GM21723 (cell line): ENCODE results near the gene KAZALD1.

ENCODE experiments used
- ATAC-seq: cut with Tn5 transposase; IDR thresholded peaks from one replicate; pipeline ENCODE4 v1.9.1; 2021; ENCODE audit warnings: mild to moderate bottlenecking, moderate library complexity; ENCODE audit not compliant: unreplicated experiment

Gene KAZALD1

DNA sequence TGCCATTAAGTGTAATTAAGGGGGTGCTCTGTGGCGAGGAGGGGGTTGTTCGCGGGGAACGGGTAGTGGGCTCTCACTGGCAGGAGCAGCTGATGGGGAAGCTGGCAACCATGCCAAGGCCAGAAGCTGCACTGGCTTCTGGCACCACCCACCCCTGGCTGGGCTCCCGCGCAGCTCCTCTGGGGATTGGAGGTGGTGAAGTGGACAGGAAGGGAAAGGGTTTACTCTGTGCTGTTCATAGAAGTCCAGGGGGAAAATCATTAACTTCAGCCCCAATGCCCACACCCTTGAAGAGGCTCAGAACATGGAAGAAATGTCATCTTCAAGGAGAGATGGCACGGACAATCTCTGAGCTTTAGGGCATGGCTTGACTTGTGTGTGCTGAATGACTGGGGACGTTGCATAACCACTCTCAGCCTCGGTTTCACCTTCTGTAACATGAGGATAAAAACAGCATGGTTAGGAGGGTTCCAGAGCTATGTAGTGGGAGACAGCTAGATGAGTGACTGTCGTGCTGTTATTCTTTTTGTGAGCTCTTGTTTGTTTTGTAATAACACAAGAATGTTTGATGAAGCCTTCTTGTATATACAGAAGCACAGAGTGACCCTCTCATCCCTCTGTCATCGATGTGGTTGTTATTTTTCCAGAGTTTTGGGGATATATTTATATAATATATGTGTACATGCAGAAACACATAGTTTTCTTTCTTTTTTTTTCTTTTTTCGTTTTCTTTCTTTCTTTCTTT is 29.9 kb downstream of the KAZALD1 start:
- ATAC-seq: no peak

DNA sequence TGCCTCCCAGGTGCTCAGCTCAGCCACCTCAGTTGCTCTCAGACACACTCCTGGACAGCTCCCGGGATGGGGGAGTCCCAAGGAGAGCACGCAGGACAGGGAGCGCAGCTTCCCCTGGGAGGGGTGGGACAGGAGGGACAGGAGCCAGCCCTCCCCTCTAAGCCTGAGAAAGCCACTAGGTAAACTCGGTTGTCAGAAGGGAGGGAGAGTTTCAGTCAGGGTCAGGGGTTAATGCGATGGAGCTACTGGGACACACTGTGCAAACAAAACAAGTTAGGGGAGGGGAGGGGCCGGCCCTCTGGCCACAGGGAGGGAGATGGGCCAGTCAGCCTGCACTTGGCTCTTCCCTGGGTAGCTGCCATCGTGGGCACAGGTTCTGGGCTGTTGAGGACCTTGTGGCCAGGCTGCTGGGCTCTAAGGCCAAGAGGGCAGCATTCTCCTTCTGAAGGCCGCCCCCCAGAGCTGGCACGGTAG is 31.1 kb downstream of the KAZALD1 start:
- no peak for ATAC-seq

DNA sequence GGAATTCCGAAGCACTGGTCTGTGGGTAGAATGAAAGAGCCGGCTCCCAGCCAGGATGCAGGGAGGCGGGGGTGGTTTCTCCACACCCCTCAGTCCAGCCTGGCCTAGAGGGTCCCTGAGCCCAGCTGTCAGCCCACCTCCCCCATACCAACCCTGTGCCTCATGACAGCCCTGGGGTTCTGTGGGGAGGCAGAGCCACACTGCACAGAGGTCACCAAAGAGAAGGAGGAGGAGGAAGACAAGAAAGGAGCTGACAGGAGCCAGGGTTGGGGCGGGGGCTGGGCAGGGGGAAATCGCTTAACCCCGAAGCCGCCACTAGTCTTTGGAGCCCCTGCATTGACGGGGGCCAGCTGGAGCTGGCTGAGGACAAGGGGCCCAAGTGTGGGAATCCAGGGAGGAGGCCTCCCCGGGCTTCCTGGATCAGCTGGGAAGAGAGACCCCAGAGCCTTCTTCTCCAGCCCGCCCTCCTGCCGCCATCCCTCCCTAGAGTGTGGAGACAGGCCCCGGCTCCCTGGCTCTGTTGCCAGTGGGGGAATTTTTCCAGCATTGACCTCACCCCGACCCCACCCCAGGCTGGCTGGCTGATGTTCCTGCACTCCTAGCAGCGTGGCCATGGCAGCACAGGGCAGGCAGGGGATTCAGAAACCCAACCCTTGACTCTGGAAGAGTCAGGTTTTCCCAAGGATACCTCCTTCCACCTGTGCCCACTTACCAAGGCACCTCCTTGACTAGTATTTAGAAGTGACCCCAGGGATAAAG is 32.5 kb downstream of the KAZALD1 start:
- ATAC-seq: no peak

DNA sequence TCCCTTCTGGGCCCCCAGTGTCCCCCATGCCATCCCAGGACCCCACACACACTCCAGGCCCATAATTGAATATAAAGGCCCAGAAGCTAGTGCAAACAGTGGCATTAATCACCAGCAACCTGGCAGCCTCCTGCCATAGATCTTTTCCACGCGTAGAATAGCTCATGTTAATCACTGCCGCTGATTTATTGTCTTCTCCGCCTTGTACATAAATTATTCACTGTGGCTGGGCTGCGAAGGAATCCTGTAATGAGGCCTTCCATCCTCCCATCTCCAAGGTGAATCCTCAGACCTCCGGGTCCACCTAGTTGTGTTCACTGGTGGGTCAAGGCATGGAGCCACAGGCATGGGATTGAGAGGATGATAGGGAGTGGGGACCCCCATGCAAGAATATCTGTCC is 33.2 kb downstream of the KAZALD1 start:
- ATAC-seq: no peak

DNA sequence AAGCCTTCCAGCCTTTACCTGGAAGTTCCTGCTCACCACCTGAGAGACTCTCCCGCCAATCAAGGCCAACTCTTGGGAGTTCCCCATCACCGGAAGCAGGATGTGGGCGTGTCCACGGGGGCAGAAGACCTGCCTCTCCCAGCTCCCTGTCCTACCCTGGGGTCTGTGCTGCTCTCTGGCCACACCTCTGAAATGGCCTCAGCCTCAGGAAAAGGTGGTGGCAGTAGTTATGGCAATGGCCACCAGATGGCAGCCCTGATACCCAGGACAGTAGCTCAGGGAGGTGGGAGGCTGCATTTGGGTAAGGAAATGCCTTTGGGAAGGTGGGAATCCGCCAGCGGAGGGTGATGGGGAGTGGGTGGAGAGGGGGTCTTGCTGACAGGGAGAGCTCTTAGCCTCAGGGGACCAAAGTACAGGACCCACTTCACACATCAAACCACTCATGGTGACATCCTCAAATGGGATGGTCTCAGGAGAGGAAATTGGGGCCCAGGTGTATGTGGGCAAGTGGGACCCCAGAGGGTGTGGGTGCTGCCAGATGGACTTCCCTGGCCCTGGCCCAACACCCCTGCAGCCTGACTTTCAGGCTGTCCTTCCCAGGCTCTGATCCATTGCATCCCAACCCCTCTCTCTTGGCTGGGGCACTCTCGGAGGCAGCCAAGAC is 33.9 kb downstream of the KAZALD1 start:
- peak; percentile 83 for ATAC-seq

DNA sequence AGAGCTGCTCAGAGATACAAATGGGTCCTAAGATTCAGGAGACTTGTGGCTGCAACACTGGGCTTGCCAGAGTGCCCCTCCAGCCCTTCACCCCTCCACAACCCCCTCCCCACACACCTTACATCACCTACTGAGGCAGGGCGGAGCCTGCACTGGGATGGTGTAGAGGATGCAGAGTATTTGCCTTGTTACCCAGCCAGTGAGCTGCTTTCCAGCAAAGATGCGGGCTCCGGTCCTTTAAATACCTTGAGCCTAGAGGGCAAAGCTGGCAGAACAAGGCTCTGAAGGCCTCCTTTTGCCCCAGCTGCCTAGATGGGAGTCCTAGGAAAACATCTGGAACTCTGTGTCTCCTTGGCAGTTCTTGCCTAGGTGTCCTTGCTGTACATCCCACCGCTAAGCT is 34.6 kb downstream of the KAZALD1 start:
- no peak for ATAC-seq

DNA sequence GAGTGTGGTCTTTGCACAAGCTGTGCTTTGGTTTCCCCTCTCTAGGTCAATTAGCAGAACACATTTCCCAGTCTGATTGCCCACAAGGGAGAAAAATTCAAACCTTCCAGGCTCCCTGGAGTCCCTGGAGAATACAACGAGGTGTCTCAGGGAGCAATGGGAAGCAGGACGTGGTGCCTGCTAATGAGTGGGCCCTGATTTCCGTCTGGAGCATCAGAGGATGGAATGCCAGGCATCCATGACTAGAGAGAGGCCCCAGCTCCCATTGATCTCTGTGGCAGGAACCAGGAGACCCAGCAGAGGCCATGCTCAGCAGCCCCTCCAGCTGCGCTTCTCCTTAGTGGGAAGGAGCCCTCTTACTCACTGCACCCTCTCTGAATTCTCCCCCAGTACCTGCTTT is 36.1 kb downstream of the KAZALD1 start:
- ATAC-seq: no peak

DNA sequence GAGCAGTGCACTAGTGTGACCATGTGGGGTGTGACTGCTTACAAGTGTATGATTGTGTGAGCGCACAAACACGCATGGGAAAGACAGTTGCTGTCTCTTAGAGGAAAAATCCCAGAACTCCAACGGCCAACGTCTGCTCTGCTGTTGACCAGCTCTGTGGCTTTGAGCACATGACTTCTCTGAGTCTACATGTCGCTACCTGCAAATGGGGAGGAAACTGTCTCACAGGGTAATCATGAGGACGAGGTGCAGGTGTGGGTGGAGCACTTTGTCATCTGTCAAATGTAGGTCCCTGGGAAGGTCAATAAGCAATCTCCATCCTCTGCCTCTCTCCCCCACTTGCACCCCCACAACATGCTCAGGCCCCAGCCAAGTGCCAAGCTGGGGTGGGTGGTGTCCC is 38.1 kb downstream of the KAZALD1 start:
- no peak for ATAC-seq

DNA sequence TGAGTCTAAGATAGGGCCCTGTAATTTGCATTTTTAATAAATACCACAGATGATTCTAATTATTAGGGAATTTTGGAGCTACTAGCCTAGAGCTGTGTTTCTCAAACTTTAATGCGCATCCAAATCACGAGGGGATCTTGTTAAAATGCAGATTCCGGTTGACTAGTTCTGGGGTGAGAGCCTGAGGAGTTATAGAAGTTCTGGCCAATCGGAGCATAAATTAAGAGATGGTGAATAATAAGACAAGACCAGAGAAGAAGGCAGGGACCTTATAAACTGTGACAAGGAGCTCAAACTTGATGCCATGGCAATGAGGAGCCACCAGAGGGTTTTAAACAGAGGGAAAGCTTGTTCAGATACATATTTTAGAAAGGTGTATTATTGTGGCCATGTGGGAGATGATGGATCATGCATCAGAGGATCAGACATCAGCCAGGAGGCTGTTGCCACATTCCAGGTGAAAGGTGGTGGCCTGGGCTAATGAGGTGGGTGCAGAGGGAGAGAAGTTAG is 39.6 kb downstream of the KAZALD1 start:
- no peak for ATAC-seq

DNA sequence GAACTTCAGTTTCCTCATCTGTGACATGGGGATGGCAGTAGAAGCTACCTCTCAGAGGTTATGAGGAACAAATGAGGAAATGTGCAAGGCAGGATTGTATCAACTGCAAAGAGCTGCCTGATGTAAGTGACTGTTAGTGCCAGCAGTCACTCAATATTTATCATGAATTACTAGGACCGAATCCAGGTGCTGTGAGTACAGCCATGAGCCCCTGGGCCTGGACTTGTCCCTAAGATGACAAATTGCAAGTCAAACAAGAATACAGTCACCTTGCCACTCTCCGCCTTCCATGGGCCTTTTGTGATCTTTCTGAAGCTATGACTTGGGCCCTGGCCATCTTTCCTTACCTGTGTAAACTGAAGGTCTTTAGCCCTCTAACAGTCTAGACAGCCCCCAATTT is 41.6 kb downstream of the KAZALD1 start:
- no peak for ATAC-seq

DNA sequence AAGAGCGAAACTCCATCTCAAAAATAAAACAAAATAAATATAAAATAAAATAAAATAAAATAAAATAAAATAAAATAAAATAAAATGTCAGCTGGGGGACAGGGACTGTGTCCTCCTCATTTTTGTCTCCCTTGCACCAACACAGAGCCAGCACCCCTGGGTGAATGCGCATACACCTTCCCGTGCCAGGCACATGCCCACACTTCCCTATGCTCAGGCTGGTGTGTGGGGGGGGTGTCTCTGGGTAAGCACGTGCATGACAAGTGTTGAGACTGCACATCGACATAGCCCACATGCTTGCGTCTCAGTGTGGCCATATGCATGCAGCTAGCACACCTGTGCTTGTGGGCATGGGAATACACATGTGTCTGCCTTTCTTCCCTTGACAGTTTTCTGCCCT is 44.6 kb downstream of the KAZALD1 start:
- ATAC-seq: no peak

DNA sequence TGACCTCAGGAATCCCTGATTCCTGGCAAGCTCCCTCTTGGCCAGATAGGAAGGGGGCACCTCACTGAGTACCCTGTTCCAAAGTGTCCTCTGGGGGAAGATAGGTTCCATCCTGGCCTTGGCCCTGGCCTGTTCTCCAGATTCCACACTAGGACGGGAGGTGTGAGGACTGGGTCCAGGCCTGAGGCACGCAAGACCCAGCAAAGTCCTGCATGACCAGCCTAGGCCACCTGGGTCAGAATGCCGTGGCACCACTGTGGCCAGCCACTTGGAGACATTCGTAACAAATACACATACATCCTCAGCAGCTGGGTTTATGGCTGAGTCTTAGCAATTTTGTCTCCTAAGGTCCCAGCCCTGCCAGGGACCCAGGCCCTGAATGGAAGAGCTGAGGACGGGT is 46.0 kb downstream of the KAZALD1 start:
- ATAC-seq: no peak

DNA sequence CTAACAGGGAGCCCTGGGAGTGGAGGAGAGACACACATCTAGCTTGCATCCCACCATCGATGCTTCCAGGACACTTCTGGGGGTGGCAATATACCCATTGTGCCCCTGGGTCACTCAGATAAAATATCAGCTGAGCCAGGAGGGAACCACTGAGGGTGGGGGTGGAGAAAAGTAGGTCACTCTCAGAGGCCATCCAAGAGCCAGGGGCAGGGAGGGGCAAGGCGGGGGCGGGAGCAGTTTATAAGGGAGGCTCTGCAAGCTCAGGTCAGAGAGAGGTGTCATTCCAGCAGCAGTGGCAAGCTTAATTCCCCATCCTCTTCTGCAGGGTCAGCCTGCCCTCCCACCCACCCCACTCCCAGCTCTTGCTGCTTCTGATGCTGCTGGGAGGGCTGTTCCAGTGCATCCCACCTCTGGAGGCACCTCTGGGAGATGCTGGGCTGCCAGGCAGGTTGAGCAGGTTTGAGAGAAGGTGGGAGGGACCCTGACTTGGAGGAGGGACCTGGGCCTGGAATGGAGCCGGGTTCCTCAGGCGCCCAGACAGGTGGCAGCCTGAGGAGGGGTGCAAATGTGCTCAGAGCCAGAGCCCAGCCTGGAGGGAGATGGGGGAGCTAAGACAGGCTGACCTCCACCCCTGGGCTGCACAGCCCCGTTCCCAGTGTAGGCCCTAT is 49.2 kb downstream of the KAZALD1 start:
- ATAC-seq: no peak

DNA sequence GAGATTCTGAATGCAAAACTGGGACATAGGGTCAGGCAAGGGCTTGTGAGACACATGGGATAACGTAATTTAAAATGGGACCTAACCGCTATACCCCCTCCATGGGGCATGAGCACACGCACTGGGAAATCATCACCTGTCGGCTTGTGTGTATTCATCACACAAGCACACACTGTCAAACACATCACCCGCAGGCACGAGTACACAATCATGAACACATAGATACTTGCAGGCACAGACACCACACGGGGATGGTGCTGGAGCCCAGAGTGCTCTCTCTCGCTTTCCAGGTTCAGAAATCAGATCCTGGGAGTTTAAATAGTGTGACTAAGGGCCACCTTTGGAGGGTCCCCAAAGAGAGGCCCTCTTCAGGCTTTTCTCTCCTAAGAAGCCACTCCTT is 49.8 kb downstream of the KAZALD1 start:
- no peak for ATAC-seq

DNA sequence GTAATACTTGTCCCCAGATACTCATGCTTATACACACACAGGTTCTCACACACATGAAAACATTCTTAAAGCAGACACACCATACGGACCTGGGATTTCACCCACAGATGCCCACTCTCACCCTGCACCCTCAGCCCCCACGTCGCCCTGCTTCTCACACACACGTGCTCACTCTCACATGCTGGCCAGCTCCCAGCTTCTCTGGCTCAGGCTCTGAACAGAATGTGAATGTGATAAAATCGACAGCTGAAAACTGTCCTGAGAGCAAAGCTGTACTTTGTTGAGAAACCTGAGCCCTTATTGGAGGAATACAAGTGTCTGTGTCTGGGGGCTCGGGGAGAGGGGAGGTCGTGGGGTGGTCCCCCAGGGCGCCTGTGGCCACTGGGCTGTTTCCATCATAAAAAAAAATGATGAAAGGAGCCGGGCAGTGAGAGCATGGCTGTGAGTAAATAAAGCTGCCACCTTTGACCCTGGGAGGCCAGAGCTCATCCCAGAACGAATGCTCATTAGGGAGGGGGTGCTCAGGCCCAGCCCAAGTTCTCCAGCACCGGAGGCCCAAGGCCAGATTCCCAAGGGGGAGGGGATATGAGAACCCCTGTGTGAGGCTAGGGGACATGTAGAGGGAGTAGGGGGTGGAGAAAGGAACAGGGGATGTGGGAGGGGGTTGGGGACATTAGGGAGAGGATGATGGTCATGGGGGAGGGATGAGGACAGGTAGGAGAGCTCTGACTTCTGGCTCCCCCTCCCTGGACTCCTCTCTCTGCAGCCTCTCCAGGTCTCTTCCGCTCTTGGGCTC is 51.2 kb downstream of the KAZALD1 start:
- ATAC-seq: no peak

DNA sequence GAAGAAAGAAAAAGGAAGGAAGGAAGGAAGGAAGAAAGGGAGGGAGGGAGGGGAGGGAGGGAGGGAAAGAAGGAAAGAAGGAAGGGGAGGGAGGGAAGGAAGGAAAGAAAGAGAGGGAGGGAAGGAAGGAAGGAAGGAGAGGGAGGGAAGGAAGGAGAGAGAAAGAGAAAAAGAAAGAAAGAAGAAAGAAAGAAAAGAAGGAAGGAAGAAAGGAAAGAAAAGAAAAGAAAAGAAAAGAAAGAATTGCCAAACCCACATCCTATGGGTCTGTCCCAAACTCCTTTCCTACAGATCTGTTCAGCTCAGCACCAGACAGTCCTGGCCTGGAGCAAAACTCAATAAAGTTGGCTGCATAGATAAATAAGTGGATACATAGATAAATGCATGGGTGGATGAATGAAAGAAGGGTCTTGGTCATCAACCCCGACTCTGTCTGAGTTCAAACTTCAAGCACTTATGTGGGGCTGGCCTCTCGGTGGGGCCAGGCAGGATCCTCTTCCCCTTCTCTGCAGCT is 52.2 kb downstream of the KAZALD1 start:
- no peak for ATAC-seq

DNA sequence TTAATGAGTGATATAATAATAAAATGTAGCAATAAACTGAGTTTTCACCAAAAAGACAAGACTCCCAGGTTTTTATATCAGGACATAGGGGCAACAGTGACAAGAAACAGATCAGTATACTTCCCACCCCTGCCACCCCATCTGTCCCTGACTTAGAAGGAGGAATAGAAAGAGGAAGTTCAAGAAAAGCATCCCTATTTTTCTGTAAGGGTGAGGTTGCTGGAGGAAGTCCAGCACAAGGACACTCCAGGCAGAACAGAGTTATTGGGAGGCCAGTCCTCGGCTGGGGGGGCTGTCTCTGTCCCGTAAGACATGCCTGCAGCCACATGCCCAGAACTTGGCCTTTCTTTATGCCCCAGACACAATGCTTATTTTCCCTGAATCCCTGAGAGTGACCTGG is 52.9 kb downstream of the KAZALD1 start:
- ATAC-seq: no peak
